RWPE1 (cell line): ENCODE data around the gene PRRG2.

Experiments used
- CTCF ChIA-PET: fragments of 350-600 bp; sonication (Branson Sonifier 250); formaldehyde crosslinking; extraction: SDS; loops from one replicate; lab custom pipeline; 2021; lab: Yijun Ruan, JAX
- POLR2A ChIA-PET: fragments of 400-600 bp; formaldehyde crosslinking; extraction: SDS; loops from one replicate; lab custom pipeline; 2020; ENCODE audit warnings: antibody characterized with exemption; ENCODE audit not compliant: low non-redundant PET; lab: Yijun Ruan, JAX
- DNase-seq: peaks from one replicate; pipeline ENCODE4 v3.0.0; 2012; ENCODE audit warnings: low spot score
- H3K27ac ChIP-seq: fragments of 450-650 bp; 2 replicates; pipeline ENCODE4 v1.5.1; 2017
- TF ChIP-seq, protein P1 (sequence below): fragments of 450-650 bp; conservative IDR thresholded peaks from 2 replicates; pipeline ENCODE4 v1.5.1; 2017; ENCODE audit warnings: low read depth, mild to moderate bottlenecking

PRRG2 gene

DNA sequence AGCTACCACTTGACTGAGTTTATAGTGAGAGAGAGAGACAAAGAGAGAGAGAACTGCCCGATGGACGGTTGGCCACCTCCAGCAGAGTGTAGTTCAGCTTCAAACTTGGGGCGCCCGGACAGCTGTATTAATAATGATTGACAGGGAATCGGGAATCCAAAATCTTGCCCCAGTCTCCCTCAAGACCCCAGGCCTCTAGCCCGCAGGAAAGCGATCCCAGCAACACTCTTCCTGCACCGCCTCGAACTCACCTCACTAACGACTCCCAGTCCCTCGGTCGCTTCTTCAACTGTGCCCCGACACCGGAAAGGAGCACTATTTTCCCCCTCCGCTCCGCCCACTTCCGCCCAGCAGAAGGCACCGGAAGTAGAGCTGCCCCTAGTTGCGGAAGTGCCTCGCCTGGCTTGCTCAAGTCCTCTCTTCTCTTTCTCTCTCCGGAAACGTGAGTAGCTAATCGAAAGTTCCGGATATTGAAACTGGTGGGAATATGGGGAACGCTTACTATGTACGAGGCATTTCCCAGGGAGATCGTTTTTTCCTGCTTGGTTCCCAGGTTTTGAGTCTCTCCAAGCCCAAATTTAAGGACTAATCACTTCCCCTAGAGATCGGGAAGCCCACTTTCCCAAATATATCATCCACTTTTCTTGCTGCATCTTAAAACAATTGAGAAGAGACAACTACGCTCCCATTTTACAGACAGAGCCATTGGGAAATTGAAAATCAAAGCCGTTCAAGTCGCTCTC lies 681 bp upstream of the PRRG2 start, which contains the start of gene NOSIP:
Gene NOSIP (minus strand): TSS at position 293 of the 743 bp plus-strand sequence. CDS start 19,865 bp downstream, outside the sequence.
- peak within 1 kb of the TSS; percentile 70 for H3K27ac ChIP-seq
- TF ChIP-seq, protein P1, sequence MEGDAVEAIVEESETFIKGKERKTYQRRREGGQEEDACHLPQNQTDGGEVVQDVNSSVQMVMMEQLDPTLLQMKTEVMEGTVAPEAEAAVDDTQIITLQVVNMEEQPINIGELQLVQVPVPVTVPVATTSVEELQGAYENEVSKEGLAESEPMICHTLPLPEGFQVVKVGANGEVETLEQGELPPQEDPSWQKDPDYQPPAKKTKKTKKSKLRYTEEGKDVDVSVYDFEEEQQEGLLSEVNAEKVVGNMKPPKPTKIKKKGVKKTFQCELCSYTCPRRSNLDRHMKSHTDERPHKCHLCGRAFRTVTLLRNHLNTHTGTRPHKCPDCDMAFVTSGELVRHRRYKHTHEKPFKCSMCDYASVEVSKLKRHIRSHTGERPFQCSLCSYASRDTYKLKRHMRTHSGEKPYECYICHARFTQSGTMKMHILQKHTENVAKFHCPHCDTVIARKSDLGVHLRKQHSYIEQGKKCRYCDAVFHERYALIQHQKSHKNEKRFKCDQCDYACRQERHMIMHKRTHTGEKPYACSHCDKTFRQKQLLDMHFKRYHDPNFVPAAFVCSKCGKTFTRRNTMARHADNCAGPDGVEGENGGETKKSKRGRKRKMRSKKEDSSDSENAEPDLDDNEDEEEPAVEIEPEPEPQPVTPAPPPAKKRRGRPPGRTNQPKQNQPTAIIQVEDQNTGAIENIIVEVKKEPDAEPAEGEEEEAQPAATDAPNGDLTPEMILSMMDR = no peak
- DNase-seq = peak; percentile 87
- POLR2A ChIA-PET = interaction anchor here (0.5 to 0.9 kb wide), 4 partner anchors 19 to 1554 kb away, joined by 3 to 9 read pairs (median 5); partner anchors contain the start of gene SCAF1
- CTCF ChIA-PET = interaction anchor here (0.6 to 2.7 kb wide), 3 partner anchors 10 to 434 kb away, joined by 3 to 9 read pairs (median 3); no protein-coding TSS in a partner anchor

GRCh38 chr19:49583239-49583638 lies 2.1 kb downstream of the PRRG2 start:
- no peak for DNase-seq
- POLR2A ChIA-PET = no interaction called here
- peak overlapping the region; percentile 36 for H3K27ac ChIP-seq
- CTCF ChIA-PET = interaction anchor here (0.6 kb wide), 1 partner anchor 42 kb away, joined by 7 read pairs; no protein-coding TSS in a partner anchor
- TF ChIP-seq, protein P1 = no peak

- CTCF ChIA-PET = no interaction called here
Measured at GRCh38 chr19:49585023-49585422, 3.9 kb downstream of the PRRG2 start.

DNA sequence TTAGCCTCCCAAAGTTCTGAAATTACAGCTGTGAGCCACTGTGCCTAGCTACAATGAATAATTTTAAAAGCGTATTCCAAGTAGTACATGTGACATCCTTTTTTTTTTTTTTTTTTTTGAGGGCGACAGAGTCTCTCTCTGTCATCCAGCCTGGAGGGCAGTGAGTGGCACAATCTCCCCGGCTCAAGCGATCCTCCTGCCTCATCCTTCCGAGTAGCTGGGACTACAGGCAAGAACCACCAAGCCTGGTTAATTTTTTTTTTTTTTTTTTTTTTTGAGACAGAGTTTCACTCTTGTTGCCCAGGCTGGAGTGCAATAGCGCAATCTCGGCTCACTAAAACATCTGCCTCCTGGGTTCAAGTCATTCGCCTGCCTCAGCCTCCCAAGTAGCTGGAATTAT lies 6.1 kb downstream of the PRRG2 start:
- ChIA-PET CTCF (interaction anchor here (0.6 kb wide), 1 partner anchor 83 kb away, joined by 4 read pairs; no protein-coding TSS in a partner anchor), POLR2A (interaction anchor here (0.6 kb wide), 1 partner anchor 54 kb away, joined by 3 read pairs; no protein-coding TSS in a partner anchor)
- no peak overlapping the region for H3K27ac ChIP-seq
- DNase-seq = no peak
- TF ChIP-seq, protein P1 = no peak

More at GRCh38 chr19:49585023-49585422, 3.9 kb downstream of the PRRG2 start:
- DNase-seq = no peak
- POLR2A ChIA-PET = no interaction called here
- TF ChIP-seq, protein P1 = no peak
- no peak overlapping the region for H3K27ac ChIP-seq

GRCh38 chr19:49588365-49589122 lies 7.4 kb downstream of the PRRG2 start:
- POLR2A ChIA-PET = interaction anchor here (0.7 kb wide), 1 partner anchor 800 kb away, joined by 5 read pairs; no protein-coding TSS in a partner anchor
- no peak for DNase-seq
- TF ChIP-seq, protein P1 = no peak
- CTCF ChIA-PET = no interaction called here
- no peak overlapping the region; the same call in 1 of the 2 replicates for H3K27ac ChIP-seq

GRCh38 chr19:49589502-49589905 lies 8.4 kb downstream of the PRRG2 start:
- H3K27ac ChIP-seq = peak overlapping the region; percentile 96

More at GRCh38 chr19:49589502-49589905, 8.4 kb downstream of the PRRG2 start:
- POLR2A ChIA-PET = interaction anchor here (0.7 kb wide), 1 partner anchor 799 kb away, joined by 5 read pairs; no protein-coding TSS in a partner anchor
- no peak for DNase-seq
- CTCF ChIA-PET = no interaction called here
- TF ChIP-seq, protein P1 = no peak
